Peyer's patch (tissue), 4 donors: ENCODE results near the gene SLC3A2. TPM values are rescaled to one million over a fixed set of nuclear protein-coding genes. Genes with fewer than 3 reads are reported as not detected.
"Not testable (repeated sequence)": the region's sequence is repeated elsewhere in the genome, so short reads cannot be mapped to it uniquely, and the experiment has no call there.

Experiments used
- DNase-seq, 3 donors: peaks; one replicate each; pipeline ENCODE4 v3.0.0-alpha.2; 2017 to 2019
- H3K27ac ChIP-seq, 4 donors: fragments of 200-600 bp; sonication (generic); one replicate each; pipeline ENCODE4 v1.5.1; 2016 to 2019
- H3K27me3 ChIP-seq, 2 donors: fragments of 200-600 bp; sonication (generic); one replicate each; pipeline ENCODE4 v1.5.1; 2019
- H3K36me3 ChIP-seq, 3 donors: fragments of 200-600 bp; sonication (generic); one replicate each; pipeline ENCODE4 v1.5.1; 2016 to 2019
- H3K4me1 ChIP-seq, 4 donors: fragments of 200-600 bp; sonication (generic); one replicate each; pipeline ENCODE4 v1.5.1; 2016 to 2019
- H3K4me3 ChIP-seq, 4 donors: fragments of 200-600 bp; sonication (generic); 1 replicate in 3 of 4; 2 replicates in 1 of 4; pipeline ENCODE4 v1.5.1; 2016 to 2019; ENCODE audit warnings: mild to moderate bottlenecking in 1 of 4
- H3K9me3 ChIP-seq, 4 donors: fragments of 200-600 bp; sonication (generic); one replicate each; pipeline ENCODE4 v1.5.1; 2016 to 2019; ENCODE audit warnings: mild to moderate bottlenecking in 1 of 4
- CTCF ChIP-seq, 6 experiments: fragments of 450-650 bp in 4 of 6; fragments of 200-600 bp in 2 of 6; sonication (generic) in 1 of 6; IDR thresholded peaks; one replicate each; pipeline ENCODE4 v1.5.1; 2017 to 2019; ENCODE audit warnings: antibody characterized with exemption in 6 of 6, mild to moderate bottlenecking in 3 of 6, moderate library complexity in 1 of 6
- POLR2A ChIP-seq, 2 donors: fragments of 450-650 bp; IDR thresholded peaks; one replicate each; pipeline ENCODE4 v1.5.1; 2017; ENCODE audit warnings: antibody characterized with exemption in 2 of 2, mild to moderate bottlenecking in 2 of 2, moderate library complexity in 2 of 2
- total RNA-seq, 4 donors: library from RNA; depleted of rRNA; stranded (reverse); fragments of >200 nt; gene quantifications; one replicate each; pipeline ENCODE4 v1.1.0, GENCODE V29; 2016

Gene SLC3A2
- total RNA-seq, 4 donors from 2014 or later: 64.4 to 253 (median 207) TPM

- no peaks in the 10 kb centered on the region for H3K9me3 ChIP-seq
These were observed 19.7 kb upstream of the SLC3A2 start for GRCh38 chr11:62860835-62861563.

GRCh38 chr11:62861564-62862192, 19.0 kb upstream of the SLC3A2 start:
- H3K4me1 ChIP-seq, DNase-seq, H3K27ac ChIP-seq, H3K9me3 ChIP-seq, H3K4me3 ChIP-seq, H3K36me3 ChIP-seq, H3K27me3 ChIP-seq: not testable (repeated sequence)

More at GRCh38 chr11:62860835-62861563, 19.7 kb upstream of the SLC3A2 start:
- Histone ChIP-seq H3K36me3 (no peaks in the 10 kb centered on the region), H3K4me1 (peaks cover 0 to 13% (median 0%) of the 10 kb centered on the region in 4 donors), H3K4me3 (no peak overlapping the region), H3K27me3 (no peaks in the 10 kb centered on the region), H3K27ac (no peak overlapping the region)
- TF ChIP-seq CTCF (IDR thresholded peaks at IDR 0.05): no peak
- no peak for TF ChIP-seq POLR2A (IDR thresholded peaks at IDR 0.05)
- DNase-seq: no peak

- no peak overlapping the region for H3K4me3 ChIP-seq
- H3K36me3 ChIP-seq: no peaks in the 10 kb centered on the region
- TF ChIP-seq CTCF (IDR thresholded peaks at IDR 0.05): no peak
- H3K9me3 ChIP-seq: no peaks in the 10 kb centered on the region
- H3K27ac ChIP-seq: no peak overlapping the region
- H3K27me3 ChIP-seq: no peaks in the 10 kb centered on the region
- no peaks in the 10 kb centered on the region for H3K4me1 ChIP-seq
- DNase-seq: no peak
These were observed 16.9 kb upstream of the SLC3A2 start for GRCh38 chr11:62863687-62864335.

- H3K9me3 ChIP-seq: no peaks in the 10 kb centered on the region
- DNase-seq: no peak
- H3K4me1 ChIP-seq: no peaks in the 10 kb centered on the region
- no peak overlapping the region for H3K4me3 ChIP-seq
- no peak overlapping the region for H3K27ac ChIP-seq
- H3K27me3 ChIP-seq: no peaks in the 10 kb centered on the region
- TF ChIP-seq CTCF (IDR thresholded peaks at IDR 0.05): no peak
- no peak for TF ChIP-seq POLR2A (IDR thresholded peaks at IDR 0.05)
- no peaks in the 10 kb centered on the region for H3K36me3 ChIP-seq
These were observed 15.1 kb upstream of the SLC3A2 start for GRCh38 chr11:62865635-62866034.

- no peak overlapping the region for H3K27ac ChIP-seq
These were observed 5.8 kb upstream of the SLC3A2 start for GRCh38 chr11:62874851-62875250.

More at GRCh38 chr11:62874851-62875250, 5.8 kb upstream of the SLC3A2 start:
- no peaks in the 10 kb centered on the region for H3K36me3 ChIP-seq
- TF ChIP-seq POLR2A (IDR thresholded peaks at IDR 0.05) (no peak), CTCF (IDR thresholded peaks at IDR 0.05) (no peak)
- H3K27me3 ChIP-seq: no peaks in the 10 kb centered on the region
- H3K4me1 ChIP-seq: peaks cover 0 to 10% (median 2%) of the 10 kb centered on the region in 4 donors
- no peak for DNase-seq
- H3K4me3 ChIP-seq: no peak overlapping the region
- no peaks in the 10 kb centered on the region for H3K9me3 ChIP-seq
